ENCODE data around the gene RPUSD3.

- TF ChIP-seq, protein P1, sequence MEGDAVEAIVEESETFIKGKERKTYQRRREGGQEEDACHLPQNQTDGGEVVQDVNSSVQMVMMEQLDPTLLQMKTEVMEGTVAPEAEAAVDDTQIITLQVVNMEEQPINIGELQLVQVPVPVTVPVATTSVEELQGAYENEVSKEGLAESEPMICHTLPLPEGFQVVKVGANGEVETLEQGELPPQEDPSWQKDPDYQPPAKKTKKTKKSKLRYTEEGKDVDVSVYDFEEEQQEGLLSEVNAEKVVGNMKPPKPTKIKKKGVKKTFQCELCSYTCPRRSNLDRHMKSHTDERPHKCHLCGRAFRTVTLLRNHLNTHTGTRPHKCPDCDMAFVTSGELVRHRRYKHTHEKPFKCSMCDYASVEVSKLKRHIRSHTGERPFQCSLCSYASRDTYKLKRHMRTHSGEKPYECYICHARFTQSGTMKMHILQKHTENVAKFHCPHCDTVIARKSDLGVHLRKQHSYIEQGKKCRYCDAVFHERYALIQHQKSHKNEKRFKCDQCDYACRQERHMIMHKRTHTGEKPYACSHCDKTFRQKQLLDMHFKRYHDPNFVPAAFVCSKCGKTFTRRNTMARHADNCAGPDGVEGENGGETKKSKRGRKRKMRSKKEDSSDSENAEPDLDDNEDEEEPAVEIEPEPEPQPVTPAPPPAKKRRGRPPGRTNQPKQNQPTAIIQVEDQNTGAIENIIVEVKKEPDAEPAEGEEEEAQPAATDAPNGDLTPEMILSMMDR (IDR thresholded peaks at IDR 0.05) = no peak
- no peak for TF ChIP-seq POLR2A (IDR thresholded peaks at IDR 0.05)
Measured at GRCh38 chr3:9846231-9846630, 2.4 kb upstream of the RPUSD3 start.
